HepG2 (cell line): Measurements from ENCODE around the gene ALK.

Source experiments
- ARID3A ChIP-seq: IDR thresholded peaks from 2 replicates; pipeline ENCODE4 v1.6.1; 2012; ENCODE audit warnings: low read depth, low read length, improper control_type of control experiment
- ATF4 ChIP-seq, 2 experiments: fragments of 450-650 bp in 1 of 2; sonication (generic) in 1 of 2; formaldehyde crosslinking; IDR thresholded peaks; 2 replicates each; pipeline versions ENCODE4 v1.5.0 to v1.8.0; 2020 to 2022; ENCODE audit warnings: mild to moderate bottlenecking in 1 of 2, missing genetic modification reagents in 1 of 2
- CTCF ChIP-seq: sonication (generic); formaldehyde crosslinking; IDR thresholded peaks from 2 replicates; pipeline ENCODE4 v1.5.0; 2020; ENCODE audit warnings: mild to moderate bottlenecking, missing genetic modification reagents, moderate library complexity
- EZH2 ChIP-seq: conservative IDR thresholded peaks from 2 replicates; pipeline ENCODE4 v1.6.1; 2012; ENCODE audit warnings: mild to moderate bottlenecking, low read depth, low read length, moderate library complexity
- ZNF280B ChIP-seq: sonication (generic); formaldehyde crosslinking; IDR thresholded peaks from 2 replicates; pipeline ENCODE4 v1.5.0; 2020; ENCODE audit warnings: missing genetic modification reagents, mild to moderate bottlenecking, borderline replicate concordance

- TF ChIP-seq EZH2 (no peak), ATF4 (CRISPR knock-in tag; IDR thresholded peaks at IDR 0.05) (no peak), ARID3A (no peak), ZNF280B (no peak), CTCF (CRISPR knock-in tag) (no peak)
Measured at GRCh38 chr2:29401994-29402393, 519.4 kb downstream of the ALK start.
